Measurements from ENCODE around the gene CEACAM1.
"Not testable (repeated sequence)": the region's sequence is repeated elsewhere in the genome, so short reads cannot be mapped to it uniquely, and the experiment has no call there.

CEACAM1 gene

DNA sequence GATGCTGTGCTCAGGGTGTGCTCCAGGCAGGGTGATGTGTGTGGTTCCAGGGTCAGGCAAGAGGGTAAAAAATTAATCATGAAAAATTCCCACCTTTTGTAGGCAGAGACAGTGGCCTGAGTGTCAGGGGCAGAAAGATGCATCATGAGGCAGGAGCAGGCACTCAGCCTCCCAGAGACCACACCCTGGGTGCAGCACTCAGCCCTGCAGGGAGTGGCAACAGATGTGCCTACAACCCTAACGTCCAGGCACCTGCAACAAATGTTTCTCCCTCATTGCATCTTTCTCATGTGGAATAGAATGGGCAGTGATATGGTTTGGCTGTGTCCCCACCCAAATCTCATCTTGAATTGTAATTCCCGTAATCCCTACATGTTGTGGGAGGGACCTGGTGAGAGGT, 19.6 kb upstream of the CEACAM1 start:
- DNase-seq = no peak

- DNase-seq = no peak
Measured at GRCh38 chr19:42546831-42547500, 18.7 kb upstream of the CEACAM1 start.

GRCh38 chr19:42544146-42544545, 15.9 kb upstream of the CEACAM1 start:
- DNase-seq = no peak

GRCh38 chr19:42542791-42543190, 14.5 kb upstream of the CEACAM1 start:
- no peak for DNase-seq

- DNase-seq = no peak
Measured at GRCh38 chr19:42540071-42540553, 11.8 kb upstream of the CEACAM1 start.

DNA sequence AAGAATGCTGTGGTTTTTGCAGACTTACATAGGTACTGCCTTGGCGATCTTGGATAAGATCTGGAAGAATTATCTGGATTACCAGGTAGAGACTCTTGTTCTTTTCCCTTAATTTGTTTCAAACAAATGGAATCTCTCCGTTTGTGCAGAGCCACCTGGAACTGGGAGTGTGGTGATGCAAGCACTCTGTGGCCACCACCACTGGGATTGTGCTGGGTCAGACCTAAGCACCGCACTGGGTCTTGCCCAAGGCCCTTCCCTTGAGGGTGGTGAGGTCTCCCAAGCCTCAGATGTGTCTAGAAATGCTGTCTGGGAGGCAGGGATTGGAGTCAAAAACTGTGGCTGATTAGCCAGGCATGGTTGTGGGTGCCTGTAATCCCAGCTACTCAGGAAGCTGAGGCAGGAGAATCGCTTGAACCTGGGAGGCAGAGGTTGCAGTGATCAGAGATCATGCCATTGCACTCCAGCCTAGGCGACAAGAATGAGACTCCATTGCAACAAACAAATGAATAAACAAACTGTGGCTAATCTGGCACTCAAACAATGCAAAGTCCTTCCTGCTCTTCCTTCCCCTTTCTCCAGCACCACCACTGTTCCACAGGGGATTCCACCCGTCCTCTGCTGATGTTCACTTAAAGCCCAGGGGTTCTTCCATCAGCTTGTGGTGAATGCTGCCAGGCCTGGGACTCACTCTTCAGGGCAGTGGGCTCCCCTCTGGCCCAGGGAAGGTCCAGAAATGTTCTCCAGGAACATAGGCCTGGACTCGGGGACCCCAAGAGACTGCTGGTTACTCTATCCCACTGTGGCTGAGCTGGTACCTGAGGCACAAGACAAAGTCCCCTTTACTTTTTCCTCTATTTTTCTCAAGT, 10.8 kb upstream of the CEACAM1 start:
- no peak for DNase-seq

GRCh38 chr19:42535276-42535675, 7.0 kb upstream of the CEACAM1 start:
- DNase-seq = not testable (repeated sequence)

DNA sequence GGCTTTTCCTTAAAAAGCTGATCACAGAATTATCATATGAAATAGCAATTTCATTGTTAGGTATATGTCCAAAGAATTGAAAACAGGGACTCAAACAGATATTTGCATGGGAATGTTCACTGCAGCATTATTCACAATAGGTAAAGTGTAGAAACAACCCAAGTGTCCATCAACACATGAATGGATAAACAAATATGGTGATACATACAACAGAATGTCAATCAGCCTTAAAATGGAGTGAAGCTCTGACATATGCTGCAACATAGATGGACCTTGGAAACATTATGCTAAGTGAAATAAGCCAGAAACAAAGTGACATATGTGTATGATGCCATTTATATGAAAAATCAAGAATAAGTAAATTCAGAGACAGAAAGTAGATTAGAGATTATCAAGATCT, 6.1 kb upstream of the CEACAM1 start:
- DNase-seq = no peak

DNA sequence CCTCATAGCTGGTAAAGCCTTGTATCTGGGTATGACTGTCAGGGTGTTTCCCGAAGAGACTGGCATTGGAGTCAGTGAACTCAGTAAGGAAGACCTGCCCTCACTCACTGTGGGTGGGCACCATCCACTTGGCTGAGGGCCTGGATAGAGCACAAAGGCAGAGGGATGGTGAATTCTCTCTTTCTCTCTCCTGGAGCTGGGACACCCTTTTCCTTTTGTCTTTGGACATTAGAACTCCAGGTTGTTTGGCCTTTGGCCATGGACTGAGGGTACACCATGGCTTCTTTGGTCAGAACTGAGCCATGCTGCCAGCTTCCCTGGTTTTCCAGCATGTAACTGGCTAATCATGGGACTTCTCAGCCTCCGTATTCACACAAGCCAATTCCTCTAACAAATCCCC, 4.6 kb upstream of the CEACAM1 start:
- no peak for DNase-seq

DNA sequence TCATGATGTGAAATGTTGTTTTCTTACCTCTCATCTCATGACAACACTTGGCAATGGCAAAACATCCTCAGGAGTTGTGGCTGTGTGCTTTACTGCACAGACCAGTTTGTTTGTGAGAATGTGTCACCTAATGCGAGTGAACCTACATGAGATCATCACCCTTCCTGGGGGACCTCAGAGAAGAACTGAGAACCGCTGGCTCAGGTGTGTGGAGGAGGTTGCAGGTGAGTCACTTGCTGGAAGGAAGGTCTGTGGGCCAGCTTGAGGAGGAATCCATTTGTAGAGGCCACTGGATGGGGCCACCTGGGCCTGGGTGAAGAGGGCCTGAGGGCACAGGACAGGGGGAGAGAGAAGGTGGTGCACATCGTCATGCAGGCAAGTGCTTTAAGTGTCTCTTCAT, 3.0 kb upstream of the CEACAM1 start:
- no peak for DNase-seq

GRCh38 chr19:42529248-42529764, 1.0 kb upstream of the CEACAM1 start:
- DNase-seq = peak; percentile 38

DNA sequence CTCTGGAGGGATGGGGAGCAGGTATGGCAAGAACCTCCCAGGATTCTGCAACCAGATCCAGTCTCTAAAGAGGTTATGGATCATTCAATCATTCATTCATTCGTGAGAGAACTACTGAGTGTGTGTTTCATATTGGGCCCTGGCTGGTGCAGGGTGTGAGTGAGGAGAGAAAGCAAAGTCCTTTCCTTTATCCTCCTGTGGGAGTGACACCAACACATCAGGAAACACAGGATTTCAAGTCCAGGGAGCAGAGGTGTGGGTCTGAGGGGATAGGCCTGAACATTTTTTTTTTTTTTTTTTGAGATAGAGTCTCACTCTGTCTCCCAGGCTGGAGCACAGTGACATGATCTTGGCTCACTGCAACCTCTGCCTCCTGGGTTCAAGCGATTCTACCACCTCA, 3.3 kb downstream of the CEACAM1 start:
- DNase-seq = no peak

- DNase-seq = no peak
Measured at GRCh38 chr19:42524250-42524649, 4.0 kb downstream of the CEACAM1 start.

GRCh38 chr19:42522262-42522661, 6.0 kb downstream of the CEACAM1 start:
- DNase-seq = not testable (repeated sequence)

DNA sequence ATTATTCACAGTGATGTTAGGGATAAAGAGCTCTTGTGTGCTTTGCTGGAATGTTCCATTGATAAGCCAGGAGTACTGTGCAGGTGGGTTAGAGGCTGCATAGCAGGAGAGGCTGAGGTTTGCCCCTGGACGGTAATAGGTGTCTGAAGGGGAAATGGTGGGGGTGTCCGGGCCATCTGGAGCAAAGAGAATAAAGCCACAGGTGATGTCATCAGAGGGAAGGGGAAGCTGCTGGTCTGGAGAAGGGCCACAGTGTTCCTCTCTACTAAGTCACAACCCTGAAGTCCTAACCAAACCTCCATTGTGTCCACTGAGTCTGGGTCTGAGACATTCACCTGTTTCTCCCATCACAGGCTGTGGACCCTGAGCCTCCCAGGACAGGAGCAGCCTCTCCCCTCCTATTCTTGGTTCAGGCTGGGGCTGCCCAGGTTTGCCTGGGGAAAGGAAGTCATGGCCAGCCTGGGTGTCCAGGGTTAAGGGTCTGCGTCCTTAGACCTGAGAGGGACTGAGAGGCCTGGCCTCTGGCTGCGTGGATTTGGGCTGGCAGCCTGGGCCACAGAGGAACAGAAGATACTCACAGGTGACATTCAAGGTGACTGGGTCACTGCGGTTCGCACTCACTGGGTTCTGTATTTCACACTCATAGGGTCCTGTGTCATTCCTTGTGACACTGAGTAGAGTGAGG, 6.8 kb downstream of the CEACAM1 start:
- no peak for DNase-seq

- no peak for DNase-seq
Measured at GRCh38 chr19:42519108-42519507, 9.2 kb downstream of the CEACAM1 start.

- no peak for DNase-seq
Measured at GRCh38 chr19:42516771-42517170, 11.5 kb downstream of the CEACAM1 start.

- no peak for DNase-seq
Measured at GRCh38 chr19:42515241-42515832, 12.9 kb downstream of the CEACAM1 start.

DNA sequence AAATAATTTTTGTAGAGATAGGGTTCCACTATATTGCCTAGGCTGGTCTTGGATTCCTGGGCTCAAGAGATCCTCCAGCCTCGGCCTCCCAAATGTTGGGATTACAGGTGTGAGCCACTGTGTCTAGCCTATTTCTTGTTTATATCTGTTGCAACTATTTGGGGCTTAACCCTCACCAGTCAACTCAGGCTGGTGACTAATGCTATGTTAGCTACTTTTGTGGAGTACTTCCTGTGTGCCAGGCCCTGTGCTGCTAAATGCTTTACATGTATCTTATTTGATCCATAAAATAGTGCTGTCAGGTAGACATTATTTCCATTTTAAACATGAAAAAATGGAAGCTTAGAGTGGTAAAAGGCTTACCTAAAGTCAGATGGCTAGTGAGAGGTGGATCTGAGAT, 13.8 kb downstream of the CEACAM1 start:
- no peak for DNase-seq

- DNase-seq = no peak
Measured at GRCh38 chr19:42512743-42513304, 15.5 kb downstream of the CEACAM1 start.

DNA sequence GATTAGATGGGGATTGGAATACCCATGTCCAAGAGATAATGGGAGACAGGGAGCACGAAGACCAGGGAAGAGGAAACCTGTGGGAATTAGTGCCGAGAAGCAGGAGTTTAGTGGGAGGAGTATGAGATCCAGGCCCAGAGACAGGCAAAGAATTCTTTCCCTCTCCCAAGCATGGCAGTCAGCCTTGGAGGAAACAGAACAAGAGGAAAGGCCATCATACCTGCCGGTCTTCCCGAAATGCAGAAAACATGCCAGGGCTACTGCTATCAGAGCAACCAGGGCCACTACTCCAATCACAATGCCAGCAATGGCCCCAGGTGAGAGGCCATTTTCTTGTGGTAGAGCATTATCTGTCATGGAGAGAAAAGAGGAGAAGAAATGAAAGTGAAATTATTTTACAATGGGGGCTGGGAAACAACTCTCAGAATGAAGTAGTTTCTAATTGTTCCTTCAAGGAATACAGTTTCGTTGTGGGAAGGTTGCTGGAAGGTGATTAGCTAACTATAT, 16.1 kb downstream of the CEACAM1 start:
- DNase-seq = no peak

- no peak for DNase-seq
Measured at GRCh38 chr19:42511340-42511739, 16.9 kb downstream of the CEACAM1 start.

All from hematopoietic multipotent progenitor cell treated with erythropoietin and hydrocortisone succinate and interleukin-3 and kit ligand, for 8 days (in vitro differentiated cells).